B cell (primary cell): ENCODE measurements around the gene SEMA3A.

Experiments
- EZH2 ChIP-seq: IDR thresholded peaks from 2 replicates; pipeline ENCODE4 v1.6.1; 2012; ENCODE audit warnings: borderline replicate concordance, low read depth, mild to moderate bottlenecking, moderate library complexity, low read length; ENCODE audit not compliant: insufficient read depth, poor library complexity, severe bottlenecking
- TF ChIP-seq, protein P1 (sequence below): fragments of 200-600 bp; IDR thresholded peaks from one replicate; pipeline ENCODE4 v1.8.0; 2022; ENCODE audit warnings: antibody characterized with exemption, mild to moderate bottlenecking

DNA sequence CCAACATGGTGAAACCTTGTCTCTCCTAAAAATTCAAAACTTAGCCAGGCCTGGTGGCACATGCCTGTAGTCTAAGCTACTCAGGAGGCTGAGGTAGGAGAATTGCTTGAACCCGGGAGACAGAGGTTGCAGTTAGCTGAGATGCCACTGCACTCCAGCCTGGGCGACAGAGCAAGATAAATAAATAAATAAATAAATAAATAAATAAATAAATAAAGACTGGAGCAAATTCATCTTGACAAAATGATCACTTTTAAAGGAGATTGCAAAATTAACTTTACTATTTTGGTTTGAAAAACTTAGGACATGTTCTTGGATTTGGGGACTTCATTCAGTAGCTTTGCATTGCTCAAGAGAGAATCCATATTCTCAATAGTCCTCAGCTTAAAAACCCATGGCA is 137.0 kb downstream of the SEMA3A start:
- TF ChIP-seq, protein P1, sequence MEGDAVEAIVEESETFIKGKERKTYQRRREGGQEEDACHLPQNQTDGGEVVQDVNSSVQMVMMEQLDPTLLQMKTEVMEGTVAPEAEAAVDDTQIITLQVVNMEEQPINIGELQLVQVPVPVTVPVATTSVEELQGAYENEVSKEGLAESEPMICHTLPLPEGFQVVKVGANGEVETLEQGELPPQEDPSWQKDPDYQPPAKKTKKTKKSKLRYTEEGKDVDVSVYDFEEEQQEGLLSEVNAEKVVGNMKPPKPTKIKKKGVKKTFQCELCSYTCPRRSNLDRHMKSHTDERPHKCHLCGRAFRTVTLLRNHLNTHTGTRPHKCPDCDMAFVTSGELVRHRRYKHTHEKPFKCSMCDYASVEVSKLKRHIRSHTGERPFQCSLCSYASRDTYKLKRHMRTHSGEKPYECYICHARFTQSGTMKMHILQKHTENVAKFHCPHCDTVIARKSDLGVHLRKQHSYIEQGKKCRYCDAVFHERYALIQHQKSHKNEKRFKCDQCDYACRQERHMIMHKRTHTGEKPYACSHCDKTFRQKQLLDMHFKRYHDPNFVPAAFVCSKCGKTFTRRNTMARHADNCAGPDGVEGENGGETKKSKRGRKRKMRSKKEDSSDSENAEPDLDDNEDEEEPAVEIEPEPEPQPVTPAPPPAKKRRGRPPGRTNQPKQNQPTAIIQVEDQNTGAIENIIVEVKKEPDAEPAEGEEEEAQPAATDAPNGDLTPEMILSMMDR: no peak
- TF ChIP-seq EZH2: no peak
